ENCODE results near the gene PIGC.

The PIGC gene

DNA sequence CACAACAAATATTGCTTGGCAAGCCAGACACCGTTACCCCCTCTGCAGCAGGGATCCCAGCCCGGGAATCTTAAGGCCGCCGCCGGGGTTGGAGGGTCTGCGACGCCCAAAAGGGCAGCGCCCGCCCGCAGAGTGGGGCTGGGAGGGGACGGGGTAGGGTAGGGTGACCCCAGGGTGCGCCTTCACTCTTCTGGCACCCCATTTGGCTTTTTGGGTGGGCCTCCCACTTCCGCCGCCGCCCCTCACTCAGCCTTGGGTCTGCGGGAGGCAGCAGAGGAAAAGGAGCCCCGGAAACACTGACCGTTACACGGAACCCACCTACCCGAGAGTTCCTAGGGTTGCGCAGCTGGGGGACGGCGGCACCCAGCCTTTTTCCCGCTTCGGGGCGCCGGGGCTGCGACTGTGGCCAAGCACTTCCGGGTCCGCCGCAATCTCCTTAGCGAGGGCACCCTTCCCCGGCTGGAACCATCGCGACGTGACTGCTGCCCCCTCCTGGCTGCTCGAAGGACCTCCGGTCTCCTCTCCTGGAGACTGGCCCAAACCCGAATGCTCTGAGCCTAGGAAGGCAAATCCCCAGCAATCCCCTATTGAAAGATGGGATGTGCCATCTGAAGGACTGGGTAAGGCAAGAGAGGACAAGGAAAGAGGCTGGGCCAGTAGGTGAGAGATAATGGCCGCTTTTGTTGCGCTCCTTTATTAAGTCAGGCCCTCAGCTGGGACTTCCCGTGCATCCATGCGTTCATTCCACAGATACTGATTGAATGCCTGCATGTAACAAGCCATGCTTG, at the start of gene PIGC:
TSS of gene PIGC (minus strand) at position 404 of the 788 bp plus-strand sequence. CDS start 1,447 bp downstream, outside the sequence.
- FAIRE-seq (peak; percentile 79), DNase-seq (ENCODE audit: low spot score) (peak; percentile 95)

- no peak for DNase-seq (ENCODE audit: low spot score)
- no peak for FAIRE-seq
These were observed 48.6 kb upstream of the PIGC start for GRCh38 chr1:172492421-172492820.

DNA sequence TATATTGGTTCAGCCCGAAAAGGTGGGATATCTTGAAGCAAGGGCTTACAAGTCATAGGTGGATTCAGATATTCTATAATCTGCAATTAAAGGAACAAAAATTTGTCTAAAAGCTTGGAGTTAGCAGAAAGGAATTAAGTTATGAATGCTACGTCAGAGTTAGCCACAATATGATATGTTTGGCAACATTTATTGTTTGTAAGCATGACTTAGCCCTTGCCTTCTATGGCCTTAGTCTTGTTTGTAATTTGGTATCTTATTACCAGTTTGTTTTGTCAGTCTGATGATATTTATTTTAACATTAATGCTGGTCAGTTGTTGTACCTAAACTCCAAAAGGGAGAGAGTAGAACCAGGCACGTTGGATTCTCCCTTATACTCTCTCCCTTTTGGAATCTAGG, 46.0 kb upstream of the PIGC start:
- FAIRE-seq (no peak), DNase-seq (ENCODE audit: low spot score) (no peak)

GRCh38 chr1:172488393-172488792, 44.5 kb upstream of the PIGC start:
- FAIRE-seq (no peak), DNase-seq (ENCODE audit: low spot score) (no peak)

DNA sequence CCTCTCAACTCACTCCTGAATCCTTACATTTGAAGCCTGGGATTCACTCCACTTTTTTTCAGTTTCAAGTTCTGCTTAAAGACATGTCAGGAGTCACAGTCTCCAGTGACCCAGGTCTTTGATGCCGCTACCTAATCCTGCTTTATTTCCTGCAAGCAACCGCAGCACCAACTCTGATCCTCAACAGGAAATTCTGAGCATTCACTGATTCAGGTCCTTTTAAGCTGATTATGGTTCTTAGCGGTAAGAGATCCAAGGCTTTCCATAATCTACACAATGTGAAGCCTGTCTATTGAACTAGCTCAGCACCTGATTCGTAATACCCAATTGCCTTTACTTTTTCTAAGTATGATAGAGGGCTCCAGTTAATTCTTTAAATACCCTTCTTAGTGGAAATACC, 43.7 kb upstream of the PIGC start:
- DNase-seq (ENCODE audit: low spot score), result no peak
- no peak for FAIRE-seq

DNA sequence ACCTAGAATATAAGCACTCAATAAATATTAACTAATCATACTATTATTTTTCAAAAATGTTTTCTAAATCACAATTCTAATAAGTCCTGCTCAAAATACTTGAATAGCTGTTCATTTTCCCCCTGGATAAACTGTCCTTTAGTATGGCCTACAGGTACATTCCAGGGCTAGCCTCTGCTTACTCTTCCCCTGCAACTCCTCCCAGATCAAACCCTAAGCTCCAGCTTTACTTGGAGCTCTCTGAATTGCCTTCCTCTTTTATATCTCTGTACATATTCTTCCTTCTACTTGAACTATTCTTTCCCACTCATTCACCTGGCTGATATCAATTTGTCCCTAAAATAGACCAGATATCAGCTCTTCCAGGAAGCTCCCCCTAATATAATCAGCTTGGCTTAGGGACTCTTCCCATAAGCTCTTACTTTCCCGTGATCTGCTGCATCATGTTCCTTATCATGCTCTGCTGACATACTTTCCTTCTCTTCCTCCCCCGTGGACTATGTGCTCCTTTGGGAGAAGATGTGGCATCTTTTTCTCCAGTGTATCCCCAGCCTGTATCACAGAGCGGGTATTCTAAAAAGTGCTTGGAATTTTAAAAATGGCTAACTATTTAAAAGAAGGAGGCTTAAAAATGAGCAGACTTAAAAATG, 43.1 kb upstream of the PIGC start:
- DNase-seq (ENCODE audit: low spot score) (no peak), FAIRE-seq (no peak)

DNA sequence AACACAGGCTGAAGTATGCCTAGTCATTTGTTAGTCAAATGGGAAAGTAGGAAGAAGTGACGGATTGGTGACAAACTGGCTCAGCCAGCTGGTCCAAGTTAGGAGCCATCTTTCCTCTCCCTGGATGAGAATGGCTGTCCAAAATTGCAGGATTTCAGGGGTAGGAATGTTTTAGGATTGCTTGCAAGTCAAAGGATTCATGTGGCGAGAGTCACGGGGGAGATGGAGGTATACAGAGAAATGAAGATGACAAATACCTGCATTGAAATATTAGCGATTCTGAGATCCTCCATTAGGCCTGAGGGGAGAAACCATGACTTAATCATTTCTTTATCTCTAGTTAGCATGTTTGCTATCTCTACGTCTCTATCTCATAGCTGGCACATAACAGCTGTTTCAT, 41.8 kb upstream of the PIGC start:
- no peak for FAIRE-seq

DNA sequence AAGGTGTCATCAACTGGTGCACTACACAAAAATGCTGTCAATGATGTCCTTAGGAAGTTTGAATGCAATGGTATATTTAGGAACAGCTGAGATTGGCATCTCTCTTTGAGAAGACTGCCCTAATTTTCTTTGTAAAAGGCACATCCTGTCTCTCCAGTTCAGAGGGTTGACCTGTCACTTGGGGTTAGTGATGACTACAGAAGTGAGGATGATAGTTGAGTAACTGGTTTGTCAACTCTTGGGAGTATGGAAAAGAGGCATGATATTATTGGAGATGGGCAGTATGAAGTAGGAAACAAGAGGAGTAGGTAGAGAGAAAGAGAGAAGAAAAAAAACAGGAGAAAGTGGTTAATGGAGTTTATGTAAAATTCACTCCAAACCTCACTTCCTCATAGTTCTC, 40.4 kb upstream of the PIGC start:
- DNase-seq (ENCODE audit: low spot score) (no peak), FAIRE-seq (no peak)

More for the DNA sequence above, 41.8 kb upstream of the PIGC start:
- DNase-seq (ENCODE audit: low spot score), result no peak

DNA sequence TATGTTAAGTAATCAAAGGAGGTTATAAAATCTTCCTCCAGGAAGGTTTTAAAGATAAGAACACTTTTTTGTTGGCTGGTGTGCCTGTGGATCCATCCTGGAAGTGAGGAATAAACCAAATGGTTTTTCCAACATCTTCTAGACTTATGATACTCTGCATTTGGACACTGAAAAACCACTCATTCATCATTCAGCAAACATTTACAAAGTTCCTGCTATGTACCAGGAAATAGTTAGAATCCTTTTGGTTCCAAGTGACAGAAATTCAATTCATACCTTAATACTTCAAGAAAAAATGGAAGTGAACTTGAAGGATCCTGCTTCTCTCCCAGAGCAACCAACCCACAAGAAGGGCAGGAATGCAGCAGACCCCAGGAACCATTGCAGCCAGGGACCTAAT, 39.6 kb upstream of the PIGC start:
- FAIRE-seq (no peak), DNase-seq (ENCODE audit: low spot score) (no peak)

GRCh38 chr1:172482044-172482443, 38.2 kb upstream of the PIGC start:
- FAIRE-seq, result no peak
- no peak for DNase-seq (ENCODE audit: low spot score)

DNA sequence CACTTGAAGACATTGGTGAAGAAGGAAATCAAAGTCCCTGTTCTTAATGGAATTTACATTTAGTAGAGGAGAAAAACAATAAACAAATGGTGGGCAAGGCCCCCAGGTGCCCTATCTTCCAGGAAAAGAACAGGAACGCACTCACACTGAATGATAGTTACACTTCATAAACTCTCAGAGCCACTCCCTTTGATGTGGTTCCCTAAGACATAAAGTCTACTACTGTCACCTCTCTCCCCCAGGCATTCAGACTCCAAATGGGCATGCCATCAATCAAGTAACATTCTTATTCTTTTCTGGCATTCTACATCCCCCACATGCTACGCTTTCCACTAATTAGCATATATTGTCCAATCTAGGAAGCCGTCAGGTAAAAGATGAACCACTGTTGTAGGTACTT, 36.6 kb upstream of the PIGC start:
- no peak for FAIRE-seq

DNA sequence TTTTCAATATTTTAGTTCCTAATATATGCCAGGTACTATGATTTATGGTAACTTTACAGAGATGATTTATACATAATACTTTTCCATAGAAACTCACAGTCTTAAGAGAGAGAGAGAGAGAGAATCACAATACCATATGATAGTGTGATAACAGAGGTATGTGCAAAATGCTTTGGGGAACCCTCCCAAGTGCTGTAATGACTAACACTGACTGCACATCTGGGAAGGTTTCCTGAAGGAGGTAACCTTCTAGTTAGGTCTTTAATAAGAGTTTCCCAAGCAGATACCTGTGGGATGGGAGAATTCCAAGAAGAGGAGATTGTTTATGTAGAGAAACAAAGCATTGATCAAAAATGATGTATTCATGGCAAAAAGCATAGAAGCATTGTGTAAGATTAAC, 34.6 kb upstream of the PIGC start:
- FAIRE-seq, result no peak
- no peak for DNase-seq (ENCODE audit: low spot score)

More for the DNA sequence above, 36.6 kb upstream of the PIGC start:
- DNase-seq (ENCODE audit: low spot score), result no peak

- FAIRE-seq (no peak), DNase-seq (ENCODE audit: low spot score) (no peak)
These were observed 33.9 kb upstream of the PIGC start for GRCh38 chr1:172477741-172478140.

DNA sequence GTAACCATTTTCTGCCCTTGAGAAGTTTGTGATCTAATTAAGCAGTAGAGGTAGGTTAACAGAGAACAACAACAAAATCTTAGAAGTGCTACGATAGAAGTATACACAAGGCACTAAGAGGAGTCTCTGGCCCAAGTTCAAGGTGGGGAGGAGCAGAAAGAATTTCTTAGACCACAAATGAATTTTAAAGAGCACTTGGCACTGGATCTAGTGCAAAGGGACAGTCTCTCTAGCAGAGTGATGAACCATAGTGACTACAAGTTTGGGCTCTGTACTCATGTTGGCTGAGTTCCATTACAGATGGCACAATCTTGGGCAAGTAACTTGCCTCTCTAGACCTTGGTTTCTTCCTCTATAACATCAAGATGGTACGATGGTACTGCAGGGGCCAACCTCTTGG, 33.3 kb upstream of the PIGC start:
- no peak for FAIRE-seq
- DNase-seq (ENCODE audit: low spot score), result no peak

GRCh38 chr1:172476218-172476811, 32.4 kb upstream of the PIGC start:
- DNase-seq (ENCODE audit: low spot score) (peak; percentile 64), FAIRE-seq (peak; percentile 53)

- DNase-seq (ENCODE audit: low spot score) (no peak), FAIRE-seq (no peak)
These were observed 30.0 kb upstream of the PIGC start for GRCh38 chr1:172473842-172474241.

GRCh38 chr1:172473302-172473701, 29.4 kb upstream of the PIGC start:
- FAIRE-seq (no peak), DNase-seq (ENCODE audit: low spot score) (no peak)

- no peak for DNase-seq (ENCODE audit: low spot score)
- FAIRE-seq, result no peak
These were observed 28.6 kb upstream of the PIGC start for GRCh38 chr1:172472495-172472894.

GRCh38 chr1:172471666-172472065, 27.8 kb upstream of the PIGC start:
- DNase-seq (ENCODE audit: low spot score), result no peak
- no peak for FAIRE-seq

GRCh38 chr1:172470149-172470548, 26.3 kb upstream of the PIGC start:
- DNase-seq (ENCODE audit: low spot score), result no peak
- FAIRE-seq, result no peak

GRCh38 chr1:172469717-172470116, 25.8 kb upstream of the PIGC start:
- DNase-seq (ENCODE audit: low spot score) (no peak), FAIRE-seq (no peak)

GRCh38 chr1:172468296-172468695, 24.4 kb upstream of the PIGC start:
- no peak for FAIRE-seq
- DNase-seq (ENCODE audit: low spot score), result no peak

- no peak for DNase-seq (ENCODE audit: low spot score)
- no peak for FAIRE-seq
These were observed 23.6 kb upstream of the PIGC start for GRCh38 chr1:172467446-172467845.

Data from urothelium cell line (cell line).